H1 (cell line): ENCODE results near the gene ZNF180. TPM values are rescaled to one million over a fixed set of nuclear protein-coding genes. Genes with fewer than 3 reads are reported as not detected.

Experiments used
- CTCF ChIA-PET: fragments of 300-600 bp; sonication (Branson Sonifier 250); formaldehyde crosslinking; loops from one replicate; lab custom pipeline; 2021; ENCODE audit not compliant: partially characterized antibody; lab: Charles Lee
- POLR2A ChIA-PET: fragments of 300-600 bp; sonication (Branson Sonifier 250); formaldehyde crosslinking; loops from one replicate; lab custom pipeline; 2021; ENCODE audit warnings: inconsistent platforms; ENCODE audit not compliant: partially characterized antibody; lab: Charles Lee
- DNase-seq, 2 experiments: peaks; one replicate each; pipeline versions ENCODE4 v3.0.0 to v3.0.0-alpha.2; 2010 to 2022; ENCODE audit warnings: low spot score in 2 of 2, low read depth in 1 of 2, mixed read lengths in 1 of 2
- FAIRE-seq: peaks from 2 replicates; lab custom pipeline; 2011; peaks lifted over from hg19 to GRCh38; lab: Jason Lieb, UNC
- H2AFZ ChIP-seq: 2 replicates; pipeline ENCODE4 v1.8.1; 2012; ENCODE audit warnings: low read length, inconsistent platforms
- H2AK5ac ChIP-seq: 2 replicates; pipeline ENCODE4 v1.6.1; 2013; ENCODE audit warnings: low read depth, low read length
- H2BK120ac ChIP-seq: replicated peaks from 2 replicates; pipeline ENCODE3; 2013; ENCODE audit warnings: low read depth, low read length, inconsistent platforms
- H2BK12ac ChIP-seq: 2 replicates; pipeline ENCODE4 v1.6.1; 2013; ENCODE audit warnings: low read depth, low read length
- H2BK15ac ChIP-seq: 2 replicates; pipeline ENCODE4 v1.6.1; 2013; ENCODE audit warnings: low read length
- H2BK20ac ChIP-seq: 2 replicates; pipeline ENCODE4 v1.6.1; 2013; ENCODE audit warnings: low read length
- H2BK5ac ChIP-seq: 2 replicates; pipeline ENCODE4 v1.6.1; 2013; ENCODE audit warnings: low read depth, low read length
- H3K14ac ChIP-seq: 2 replicates; pipeline ENCODE4 v1.6.1; 2013; ENCODE audit warnings: inconsistent platforms; ENCODE audit not compliant: insufficient read length
- H3K18ac ChIP-seq: 2 replicates; pipeline ENCODE4 v1.6.1; 2013; ENCODE audit warnings: low read length; ENCODE audit errors: extremely low read depth
- H3K23ac ChIP-seq: 2 replicates; pipeline ENCODE4 v1.6.1; 2013; ENCODE audit warnings: inconsistent platforms; ENCODE audit not compliant: insufficient read length
- H3K23me2 ChIP-seq: 2 replicates; pipeline ENCODE4 v1.6.1; 2013; ENCODE audit warnings: low read depth, low read length
- H3K27ac ChIP-seq: 2 replicates; pipeline ENCODE4 v1.6.1; 2011; ENCODE audit warnings: low read depth, low read length, inconsistent platforms
- H3K27me3 ChIP-seq, 4 experiments: replicated peaks in 1 of 4; 1 replicate in 1 of 4; 2 replicates in 3 of 4; pipeline versions ENCODE4 v1.6.1 to v1.8.1; 2011 to 2013; ENCODE audit warnings: low read length in 3 of 4, mild to moderate bottlenecking in 3 of 4, inconsistent platforms in 2 of 4, mixed read lengths in 2 of 4, moderate library complexity in 1 of 4; ENCODE audit not compliant: control insufficient read depth in 3 of 4, insufficient read depth in 3 of 4; ENCODE audit errors: extremely low read depth in 1 of 4
- H3K36me3 ChIP-seq, 4 experiments: 2 replicates each; pipeline versions ENCODE4 v1.6.1 to v1.8.1; 2011 to 2013; ENCODE audit warnings: mild to moderate bottlenecking in 4 of 4, low read length in 3 of 4, moderate library complexity in 2 of 4, control low read depth in 1 of 4, inconsistent platforms in 1 of 4; ENCODE audit not compliant: insufficient read depth in 4 of 4, control insufficient read depth in 2 of 4
- H3K4ac ChIP-seq: replicated peaks from 2 replicates; pipeline ENCODE3; 2013; ENCODE audit warnings: low read length, low read depth, mixed read lengths, inconsistent platforms; ENCODE audit not compliant: insufficient read length
- H3K4me1 ChIP-seq, 4 experiments: replicated peaks in 1 of 4; 1 replicate in 1 of 4; 2 replicates in 3 of 4; pipeline versions ENCODE4 v1.6.1 to v1.8.1; 2011 to 2013; ENCODE audit warnings: low read length in 3 of 4, inconsistent platforms in 2 of 4, mixed read lengths in 1 of 4; ENCODE audit not compliant: insufficient read depth in 4 of 4, control insufficient read depth in 3 of 4
- H3K4me2 ChIP-seq, 2 experiments: 2 replicates each; pipeline versions ENCODE4 v1.6.1 to v1.8.1; 2011 to 2013; ENCODE audit warnings: low read depth in 2 of 2, low read length in 2 of 2, control low read depth in 1 of 2, inconsistent platforms in 1 of 2, mild to moderate bottlenecking in 1 of 2; ENCODE audit not compliant: insufficient read depth in 1 of 2
- H3K4me3 ChIP-seq, 4 experiments: fragments of 200-600, 300-600 bp in 1 of 4; sonication (generic), shearing (Covaris generic), sonication (Bioruptor Twin) in 1 of 4; 2 replicates each; pipeline versions ENCODE4 v1.5.1 to v1.8.1; 2011 to 2016; ENCODE audit warnings: low read length in 4 of 4, low read depth in 3 of 4, control low read depth in 2 of 4, inconsistent platforms in 2 of 4, mild to moderate bottlenecking in 2 of 4, mixed read lengths in 1 of 4, moderate library complexity in 1 of 4; ENCODE audit not compliant: insufficient read depth in 2 of 4; ENCODE audit errors: extremely low read depth in 1 of 4
- H3K56ac ChIP-seq: replicated peaks from 2 replicates; pipeline ENCODE3; 2013; ENCODE audit warnings: low read depth, mild to moderate bottlenecking, mixed read lengths, low read length, inconsistent platforms; ENCODE audit not compliant: insufficient read length
- H3K79me1 ChIP-seq: 2 replicates; pipeline ENCODE4 v1.6.1; 2013; ENCODE audit warnings: low read depth, low read length, control low read depth
- H3K79me2 ChIP-seq, 2 experiments: 2 replicates each; pipeline versions ENCODE4 v1.6.1 to v1.8.1; 2012 to 2013; ENCODE audit warnings: low read length in 2 of 2, mild to moderate bottlenecking in 2 of 2, inconsistent platforms in 1 of 2; ENCODE audit not compliant: insufficient read depth in 2 of 2, control insufficient read depth in 1 of 2
- H3K9ac ChIP-seq, 4 experiments: replicated peaks in 1 of 4; 1 replicate in 1 of 4; 2 replicates in 3 of 4; pipeline versions ENCODE4 v1.6.1 to v1.8.1; 2011 to 2013; ENCODE audit warnings: low read depth in 3 of 4, low read length in 3 of 4, control low read depth in 2 of 4, mild to moderate bottlenecking in 2 of 4, moderate library complexity in 2 of 4, inconsistent platforms in 1 of 4; ENCODE audit errors: extremely low read depth in 1 of 4
- H3K9me3 ChIP-seq, 2 experiments: 2 replicates each; pipeline versions ENCODE4 v1.6.1 to v1.8.1; 2012 to 2013; ENCODE audit warnings: mild to moderate bottlenecking in 2 of 2, moderate library complexity in 2 of 2, control low read depth in 1 of 2, inconsistent platforms in 1 of 2, low read depth in 1 of 2, low read length in 1 of 2, mixed read lengths in 1 of 2; ENCODE audit not compliant: insufficient read depth in 2 of 2
- H4K20me1 ChIP-seq, 2 experiments: replicated peaks in 1 of 2; 2 replicates each; pipeline versions ENCODE3 to v1.8.1; 2011 to 2013; ENCODE audit warnings: inconsistent platforms in 2 of 2, low read length in 2 of 2, mild to moderate bottlenecking in 1 of 2; ENCODE audit not compliant: insufficient read depth in 2 of 2, control insufficient read depth in 1 of 2
- H4K5ac ChIP-seq: 2 replicates; pipeline ENCODE4 v1.6.1; 2013; ENCODE audit warnings: low read length, low read depth, mixed read lengths, inconsistent platforms; ENCODE audit not compliant: insufficient read length
- H4K8ac ChIP-seq: 2 replicates; pipeline ENCODE4 v1.8.0; 2013; ENCODE audit warnings: mild to moderate bottlenecking, moderate library complexity, low read length, inconsistent platforms; ENCODE audit not compliant: insufficient read depth; ENCODE audit errors: extremely low read depth
- H4K91ac ChIP-seq: replicated peaks from 2 replicates; pipeline ENCODE3; 2013; ENCODE audit warnings: low read length, mixed read lengths, inconsistent platforms; ENCODE audit not compliant: insufficient read length
- CBX8 ChIP-seq: fragments of 300-800, 300-1000 bp; sonication (generic); IDR thresholded peaks from 2 replicates; pipeline ENCODE4 v1.7.1; 2016; ENCODE audit warnings: low read depth, low read length, borderline replicate concordance
- POLR2A ChIP-seq, 2 experiments: IDR thresholded peaks; 1 replicate in 1 of 2; 2 replicates in 1 of 2; pipeline ENCODE4 v1.6.1; 2011; ENCODE audit warnings: low read depth in 2 of 2, low read length in 2 of 2, mild to moderate bottlenecking in 2 of 2; ENCODE audit errors: control extremely low read depth in 1 of 2
- POU5F1 ChIP-seq: IDR thresholded peaks from 2 replicates; pipeline ENCODE4 v1.6.1; 2011; ENCODE audit warnings: low read depth, mild to moderate bottlenecking, low read length, moderate library complexity
- RNF2 ChIP-seq: fragments of 200-900, 300-1000 bp; sonication (generic); IDR thresholded peaks from 2 replicates; pipeline ENCODE4 v1.7.1; 2016; ENCODE audit warnings: borderline replicate concordance, low read depth, mild to moderate bottlenecking, antibody characterized with exemption, low read length; ENCODE audit not compliant: poor library complexity, severe bottlenecking; ENCODE audit errors: missing control alignments
- SP4 ChIP-seq: IDR thresholded peaks from 2 replicates; pipeline ENCODE4 v1.6.1; 2012; ENCODE audit warnings: low read length, inconsistent platforms
- TCF12 ChIP-seq: IDR thresholded peaks from 2 replicates; pipeline ENCODE4 v1.6.1; 2011; ENCODE audit warnings: low read depth, mild to moderate bottlenecking, low read length
- WGBS, 2 experiments: shearing (Covaris generic) in 1 of 2; methylation state at CpG; one replicate each; pipeline versions ENCODE4 v1.1.6 to v1.1.7; 2013 to 2015; ENCODE audit warnings: low lambda C conversion rate in 2 of 2, mixed read lengths in 2 of 2, inconsistent platforms in 1 of 2, low coverage in 1 of 2, missing lambda C conversion rate in 1 of 2; ENCODE audit not compliant: insufficient replicate concordance in 2 of 2, insufficient coverage in 1 of 2, insufficient read length in 1 of 2; ENCODE audit errors: extremely low coverage in 1 of 2, missing lambda C conversion rate in 1 of 2; 5-methylcytosine and 5-hydroxymethylcytosine counted together
- polyA plus RNA-seq, 7 experiments: library from polyadenylated mRNA; depleted of rRNA in 3 of 7; stranded (reverse) in 5 of 7; unstranded in 2 of 7; fragments of >200 nt in 5 of 7; fragments of 200-250 nt in 2 of 7; gene quantifications; 1 replicate in 5 of 7; 2 replicates in 1 of 7; 4 replicates in 1 of 7; pipeline versions ENCODE4 v1.2.1 to v1.2.3, GENCODE V29; 2011 to 2013; ENCODE audit warnings: missing spikeins in 2 of 7, mixed read lengths in 2 of 7
- total RNA-seq: library from RNA; stranded (reverse); fragmentation: NEBNext Ultra II Directional; extraction: Animal tissue kit (Norgen Biotek cat#: 25700); gene quantifications from 2 replicates; pipeline ENCODE4 v1.2.1, GENCODE V29; 2021
- TF ChIP-seq, protein P1 (sequence below): IDR thresholded peaks from 2 replicates; pipeline ENCODE4 v1.6.1; 2012; ENCODE audit warnings: inconsistent platforms

The ZNF180 gene
- total and polyA plus RNA-seq, 2 of the 8 experiments (the other 6 are each of a cell fraction or from before 2014, with no cell fraction given) = 1.3 to 8.5 TPM

DNA sequence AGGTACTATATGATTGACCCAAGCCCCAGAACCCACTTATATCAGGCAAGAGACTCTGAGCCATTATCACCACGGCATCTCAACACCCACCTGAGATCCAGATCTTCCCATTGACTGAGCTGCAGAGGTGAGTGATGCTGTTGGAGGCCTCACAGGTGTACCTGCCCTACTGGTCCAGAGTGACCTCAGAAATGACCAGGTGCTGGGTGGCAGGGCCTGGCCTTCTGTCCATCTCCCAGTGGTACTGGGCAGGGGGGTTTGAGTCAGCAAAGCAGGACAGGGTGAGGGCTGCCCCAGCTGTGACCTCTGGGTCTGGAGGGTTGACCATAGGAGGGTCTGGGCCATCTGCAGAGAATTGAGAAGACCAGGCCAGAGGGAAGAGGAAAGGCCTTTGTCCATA lies 42.3 kb upstream of the ZNF180 start:
- ChIA-PET CTCF (interaction anchor here (2.3 kb wide), 1 partner anchor 28 kb away, joined by 7 read pairs; no protein-coding TSS in a partner anchor), POLR2A (no interaction called here)
- Histone ChIP-seq H3K79me2 (no peaks in the 10 kb centered on the region), H3K27ac (no peak overlapping the region), H2AFZ (no peak overlapping the region), H2BK15ac (no peak overlapping the region), H3K23ac (no peak overlapping the region), H2BK20ac (no peak overlapping the region), H3K9ac (no peak overlapping the region), H2AK5ac (no peak overlapping the region), H3K4me3 (no peak overlapping the region), H3K56ac (no peak overlapping the region), H3K14ac (no peak overlapping the region), H4K91ac (no peak overlapping the region), H4K5ac (no peak overlapping the region), H3K4ac (no peak overlapping the region), H3K23me2 (peaks cover 6% of the 10 kb centered on the region; the same call in 1 of the 2 replicates), H2BK12ac (no peak overlapping the region), H4K8ac (no peak overlapping the region), H2BK5ac (no peak overlapping the region), H3K18ac (no peak overlapping the region), H3K4me1 (no peaks in the 10 kb centered on the region), H2BK120ac (no peak overlapping the region), H4K20me1 (no peaks in the 10 kb centered on the region), H3K9me3 (peaks cover 39 to 45% of the 10 kb centered on the region in 2 experiments), H3K79me1 (no peaks in the 10 kb centered on the region), H3K4me2 (no peak overlapping the region), H3K36me3 (no peaks in the 10 kb centered on the region), H3K27me3 (no peaks in the 10 kb centered on the region)
- DNase-seq = no peak
- WGBS, 2 experiments = 36% methylated on average over 1 of the region's 1 CpG; no CpG with 5 or more reads in 1 of the 2 experiments
- no peak for FAIRE-seq
- TF ChIP-seq SP4 = no peak
- TF ChIP-seq, protein P1, sequence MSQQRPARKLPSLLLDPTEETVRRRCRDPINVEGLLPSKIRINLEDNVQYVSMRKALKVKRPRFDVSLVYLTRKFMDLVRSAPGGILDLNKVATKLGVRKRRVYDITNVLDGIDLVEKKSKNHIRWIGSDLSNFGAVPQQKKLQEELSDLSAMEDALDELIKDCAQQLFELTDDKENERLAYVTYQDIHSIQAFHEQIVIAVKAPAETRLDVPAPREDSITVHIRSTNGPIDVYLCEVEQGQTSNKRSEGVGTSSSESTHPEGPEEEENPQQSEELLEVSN = no peak
- no peak for TF ChIP-seq TCF12
- no peak for TF ChIP-seq POLR2A (IDR thresholded peaks at IDR 0.05; ENCODE audit: control extremely low read depth in 1 of 2, low read depth in 2 of 2, low read length in 2 of 2)
- no peak for TF ChIP-seq CBX8
- TF ChIP-seq RNF2 = no peak
- no peak for TF ChIP-seq POU5F1
